B cell (primary cell): Measurements from ENCODE around the gene CPNE2. TPM values are rescaled to one million over a fixed set of nuclear protein-coding genes. Genes with fewer than 3 reads are reported as not detected.

Experiments used
- ATAC-seq: fragments of 200-7000 bp; cut with Tn5 transposase; one replicate; pipeline ENCODE4 v1.10.0; 2021; ENCODE audit warnings: low read depth, mild to moderate bottlenecking, moderate number of reproducible peaks, moderate library complexity
- CTCF ChIA-PET: fragments of 350-600 bp; sonication (Branson Sonifier 250); formaldehyde crosslinking; loops from one replicate; lab custom pipeline; 2021; ENCODE audit warnings: antibody characterized with exemption, inconsistent platforms; lab: Charles Lee
- POLR2A ChIA-PET: fragments of 350-600 bp; sonication (Branson Sonifier 250); formaldehyde crosslinking; loops from one replicate; lab custom pipeline; 2021; ENCODE audit warnings: antibody characterized with exemption; lab: Charles Lee
- DNase-seq: peaks from one replicate; pipeline ENCODE4 v3.0.0; 2013
- H2AFZ ChIP-seq: 2 replicates; pipeline ENCODE4 v1.6.1; 2012; ENCODE audit warnings: mild to moderate bottlenecking, low read depth, low read length; ENCODE audit not compliant: insufficient read depth, poor library complexity, severe bottlenecking
- H3K27ac ChIP-seq, 2 donors: 1 replicate in 1 of 2; 2 replicates in 1 of 2; pipeline ENCODE4 v1.5.1; 2012 to 2013; ENCODE audit warnings: low read length in 2 of 2, mild to moderate bottlenecking in 2 of 2, moderate library complexity in 1 of 2
- H3K27me3 ChIP-seq, 4 experiments: fragments of 200-600 bp in 1 of 4; sonication (generic) in 1 of 4; replicated peaks in 1 of 4; 1 replicate in 2 of 4; 2 replicates in 2 of 4; pipeline versions ENCODE4 v1.6.1 to v1.7.0; 2013 to 2016; ENCODE audit warnings: low read length in 3 of 4, mild to moderate bottlenecking in 2 of 4, mixed read lengths in 1 of 4, moderate library complexity in 1 of 4; ENCODE audit not compliant: insufficient read depth in 4 of 4, control insufficient read depth in 3 of 4; ENCODE audit errors: control extremely low read depth in 1 of 4
- H3K36me3 ChIP-seq, 2 experiments: replicated peaks in 1 of 2; 1 replicate in 1 of 2; 2 replicates in 1 of 2; pipeline versions ENCODE4 v1.6.1 to v1.7.1; 2013; ENCODE audit warnings: low read length in 1 of 2; ENCODE audit not compliant: insufficient read depth in 2 of 2, control insufficient read depth in 1 of 2; ENCODE audit errors: control extremely low read depth in 1 of 2, extremely low read depth in 1 of 2
- H3K4me1 ChIP-seq, 2 donors: fragments of 200-600 bp in 1 of 2; sonication (generic) in 1 of 2; 1 replicate in 1 of 2; 2 replicates in 1 of 2; pipeline versions ENCODE4 v1.5.1 to v1.6.1; 2013 to 2017; ENCODE audit warnings: low read length in 2 of 2; ENCODE audit not compliant: control insufficient read depth in 2 of 2, insufficient read depth in 2 of 2
- H3K4me2 ChIP-seq: replicated peaks from 2 replicates; pipeline ENCODE3; 2012; ENCODE audit warnings: mild to moderate bottlenecking, low read depth, low read length; ENCODE audit not compliant: poor library complexity, severe bottlenecking
- H3K4me3 ChIP-seq, 5 experiments: fragments of 200-600 bp in 1 of 5; sonication (generic) in 1 of 5; 1 replicate in 3 of 5; 2 replicates in 2 of 5; pipeline versions ENCODE4 v1.5.1 to v1.7.0; 2011 to 2016; ENCODE audit warnings: low read length in 4 of 5, mild to moderate bottlenecking in 4 of 5, low read depth in 2 of 5, control low read depth in 1 of 5, moderate library complexity in 1 of 5; ENCODE audit not compliant: insufficient read depth in 1 of 5; ENCODE audit errors: control extremely low read depth in 1 of 5, extremely low read depth in 1 of 5
- H3K79me2 ChIP-seq: fragments of 200-600 bp; sonication (generic); one replicate; pipeline ENCODE4 v1.6.0; 2016; ENCODE audit warnings: low read length; ENCODE audit not compliant: control insufficient read depth, insufficient read depth
- H3K9ac ChIP-seq: fragments of 200-600 bp; sonication (generic); 2 replicates; pipeline ENCODE4 v1.6.1; 2017; ENCODE audit warnings: mild to moderate bottlenecking, low read length, moderate library complexity
- H3K9me3 ChIP-seq, 3 donors: one replicate each; pipeline versions ENCODE4 v1.6.1 to v1.7.1; 2013; ENCODE audit warnings: low read length in 2 of 3; ENCODE audit not compliant: control insufficient read depth in 2 of 3, insufficient read depth in 1 of 3; ENCODE audit errors: control extremely low read depth in 1 of 3
- H4K20me1 ChIP-seq: 2 replicates; pipeline ENCODE4 v1.6.0; 2012; ENCODE audit warnings: mild to moderate bottlenecking, low read length; ENCODE audit not compliant: insufficient read depth, control insufficient read depth, poor library complexity, severe bottlenecking
- H3K27ac Mint-ChIP-seq: one replicate; pipeline ENCODE4 v1.8.0; 2021; ENCODE audit warnings: mixed read lengths
- H3K27me3 Mint-ChIP-seq: one replicate; pipeline ENCODE4 v1.8.0; 2021; ENCODE audit warnings: mixed read lengths
- H3K4me1 Mint-ChIP-seq: one replicate; pipeline ENCODE4 v1.8.0; 2021; ENCODE audit warnings: mixed read lengths
- H3K4me3 Mint-ChIP-seq: one replicate; pipeline ENCODE4 v1.8.0; 2021; ENCODE audit warnings: mixed read lengths
- H3K9me3 Mint-ChIP-seq: one replicate; pipeline ENCODE4 v1.8.0; 2022; ENCODE audit warnings: mixed read lengths; ENCODE audit not compliant: insufficient read depth
- EZH2 ChIP-seq: IDR thresholded peaks from 2 replicates; pipeline ENCODE4 v1.6.1; 2012; ENCODE audit warnings: borderline replicate concordance, low read depth, mild to moderate bottlenecking, moderate library complexity, low read length; ENCODE audit not compliant: insufficient read depth, poor library complexity, severe bottlenecking
- WGBS: methylation state at CpG from one replicate; pipeline ENCODE4 v1.1.5; 2013; ENCODE audit warnings: missing lambda C conversion rate; ENCODE audit not compliant: insufficient coverage; 5-methylcytosine and 5-hydroxymethylcytosine counted together
- intact Hi-C: fragments of 100-400 bp; cut with micrococcal nuclease; formaldehyde crosslinking; loops from one replicate; pipeline ENCODE4 v1.10.0; 2022
- polyA plus RNA-seq: library from polyadenylated mRNA; depleted of rRNA; stranded (reverse); fragments of >200 nt; gene quantifications from 2 replicates; pipeline ENCODE4 v1.2.3, GENCODE V29; 2012
- total RNA-seq, 2 donors: library from RNA; stranded (reverse); fragments of 120-200 nt in 1 of 2; gene quantifications; 1 replicate in 1 of 2; 2 replicates in 1 of 2; pipeline versions ENCODE4 v1.2.3 to v1.2.4, GENCODE V29; 2013 to 2022
- TF ChIP-seq, protein P1 (sequence below): fragments of 200-600 bp; IDR thresholded peaks from one replicate; pipeline ENCODE4 v1.8.0; 2022; ENCODE audit warnings: antibody characterized with exemption, mild to moderate bottlenecking

CPNE2 gene
- total and polyA plus RNA-seq, 2 donors (not counting 1 experiment from before 2014, with no cell fraction given), result 1.5 to 2.9 TPM

DNA sequence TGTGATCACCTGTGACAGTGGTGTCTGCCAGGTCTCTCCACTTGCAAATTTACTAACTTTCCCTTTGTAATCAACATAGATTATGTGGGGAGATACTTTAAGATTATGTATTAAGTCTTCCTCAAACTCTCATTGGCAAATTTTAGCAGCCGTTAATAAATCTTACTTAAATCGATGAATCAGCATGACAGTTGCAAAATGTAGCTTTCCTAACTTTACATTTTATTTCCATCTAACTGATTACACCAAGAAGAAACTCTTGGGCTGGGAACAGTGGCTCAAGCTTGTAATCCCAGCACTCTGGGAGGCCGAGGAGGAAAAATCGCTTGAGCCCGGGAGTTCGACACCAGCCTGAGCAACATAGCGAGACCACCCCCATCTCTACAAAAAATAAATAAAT lies 23.3 kb upstream of the CPNE2 start:
- no peak for TF ChIP-seq EZH2
- TF ChIP-seq, protein P1, sequence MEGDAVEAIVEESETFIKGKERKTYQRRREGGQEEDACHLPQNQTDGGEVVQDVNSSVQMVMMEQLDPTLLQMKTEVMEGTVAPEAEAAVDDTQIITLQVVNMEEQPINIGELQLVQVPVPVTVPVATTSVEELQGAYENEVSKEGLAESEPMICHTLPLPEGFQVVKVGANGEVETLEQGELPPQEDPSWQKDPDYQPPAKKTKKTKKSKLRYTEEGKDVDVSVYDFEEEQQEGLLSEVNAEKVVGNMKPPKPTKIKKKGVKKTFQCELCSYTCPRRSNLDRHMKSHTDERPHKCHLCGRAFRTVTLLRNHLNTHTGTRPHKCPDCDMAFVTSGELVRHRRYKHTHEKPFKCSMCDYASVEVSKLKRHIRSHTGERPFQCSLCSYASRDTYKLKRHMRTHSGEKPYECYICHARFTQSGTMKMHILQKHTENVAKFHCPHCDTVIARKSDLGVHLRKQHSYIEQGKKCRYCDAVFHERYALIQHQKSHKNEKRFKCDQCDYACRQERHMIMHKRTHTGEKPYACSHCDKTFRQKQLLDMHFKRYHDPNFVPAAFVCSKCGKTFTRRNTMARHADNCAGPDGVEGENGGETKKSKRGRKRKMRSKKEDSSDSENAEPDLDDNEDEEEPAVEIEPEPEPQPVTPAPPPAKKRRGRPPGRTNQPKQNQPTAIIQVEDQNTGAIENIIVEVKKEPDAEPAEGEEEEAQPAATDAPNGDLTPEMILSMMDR, result no peak
- no peak overlapping the region for H2AFZ ChIP-seq
- H3K36me3 ChIP-seq, result peaks cover 1 to 64% of the 10 kb centered on the region in 2 experiments
- Mint-ChIP-seq H3K27ac (no peak overlapping the region), H3K27me3 (no peaks in the 10 kb centered on the region), H3K4me3 (no peak overlapping the region), H3K4me1 (peaks cover 9% of the 10 kb centered on the region), H3K9me3 (no peaks in the 10 kb centered on the region)
- intact Hi-C loops, result no loop called here
- H4K20me1 ChIP-seq, result no peaks in the 10 kb centered on the region
- no peak overlapping the region for H3K4me2 ChIP-seq
- ChIA-PET CTCF (interaction anchor here (0.8 to 1.4 kb wide), 2 partner anchors 24 to 105 kb away, joined by 3 read pairs; no protein-coding TSS in a partner anchor), POLR2A (no interaction called here)
- no peaks in the 10 kb centered on the region for H3K27me3 ChIP-seq
- H3K79me2 ChIP-seq, result no peaks in the 10 kb centered on the region
- no peak overlapping the region for H3K4me3 ChIP-seq
- H3K27ac ChIP-seq, result no peak overlapping the region
- no CpG with 5 or more reads among the region's 7 CpGs for WGBS
- DNase-seq (no peak), ATAC-seq (no peak)
- no peak overlapping the region for H3K9ac ChIP-seq
- H3K9me3 ChIP-seq, result no peaks in the 10 kb centered on the region
- peaks cover 0 to 15% of the 10 kb centered on the region in 2 donors for H3K4me1 ChIP-seq

DNA sequence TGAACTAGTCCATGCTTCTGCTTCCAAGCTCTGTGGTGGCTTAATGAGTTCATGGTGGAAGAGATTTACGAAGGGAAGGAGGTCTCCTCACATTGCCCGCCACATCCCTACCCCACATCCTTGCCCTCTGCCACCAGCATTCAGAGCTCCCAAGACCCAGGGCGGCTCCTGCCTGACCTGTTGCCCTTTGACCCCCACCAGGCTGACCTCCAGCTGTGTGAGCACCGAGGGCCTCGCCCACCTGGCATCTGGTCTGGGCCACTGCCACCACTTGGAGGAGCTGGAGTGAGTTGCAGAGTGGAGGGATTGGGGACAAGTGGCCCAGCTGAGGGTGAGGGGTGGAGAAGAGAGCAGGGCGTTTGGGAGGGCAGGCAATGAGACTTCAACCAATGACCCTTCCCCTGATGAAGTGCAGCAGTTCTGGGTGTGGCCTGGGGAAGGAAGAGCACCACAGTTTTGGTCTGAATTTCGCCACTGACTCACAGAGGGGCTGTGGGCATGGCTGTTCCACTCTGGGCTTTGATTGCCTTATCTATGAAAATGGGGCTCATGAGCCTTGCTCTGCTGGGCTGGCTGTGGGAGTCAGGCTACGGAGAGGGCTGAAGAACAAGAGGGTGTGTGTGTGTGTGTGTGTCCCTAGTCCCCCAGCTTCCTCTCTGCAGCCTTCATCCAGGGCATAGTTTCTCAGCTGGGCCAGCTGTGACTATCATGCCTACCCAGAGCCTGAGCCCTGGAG lies 22.6 kb upstream of the CPNE2 start:
- H3K9ac ChIP-seq, result no peak overlapping the region
- DNase-seq (no peak), ATAC-seq (no peak)
- H4K20me1 ChIP-seq, result no peaks in the 10 kb centered on the region
- no peaks in the 10 kb centered on the region for H3K79me2 ChIP-seq
- no peaks in the 10 kb centered on the region for H3K27me3 ChIP-seq
- TF ChIP-seq EZH2, result no peak
- TF ChIP-seq, protein P1, result no peak
- 92% methylated on average over 5 of the region's 8 CpGs for WGBS
- intact Hi-C loops, result no loop called here
- no peak overlapping the region for H3K4me3 ChIP-seq
- H3K4me2 ChIP-seq, result no peak overlapping the region
- H3K27ac ChIP-seq, result no peak overlapping the region
- H3K9me3 ChIP-seq, result no peaks in the 10 kb centered on the region
- H2AFZ ChIP-seq, result no peak overlapping the region
- H3K4me3 Mint-ChIP-seq, result no peak overlapping the region
- H3K27me3 Mint-ChIP-seq, result no peaks in the 10 kb centered on the region
- peak overlapping the region; percentile 20 for H3K27ac Mint-ChIP-seq
- CTCF ChIA-PET, result interaction anchor here (0.8 to 1.4 kb wide), 3 partner anchors 14 to 106 kb away, joined by 3 to 4 read pairs (median 3); no protein-coding TSS in a partner anchor
- H3K36me3 ChIP-seq, result peaks cover 1 to 72% of the 10 kb centered on the region in 2 experiments
- peaks cover 9% of the 10 kb centered on the region for H3K4me1 Mint-ChIP-seq
- POLR2A ChIA-PET, result interaction anchor here (0.7 to 0.9 kb wide), 2 partner anchors 115 to 891 kb away, joined by 5 to 12 read pairs; no protein-coding TSS in a partner anchor
- no peaks in the 10 kb centered on the region for H3K9me3 Mint-ChIP-seq
- peaks cover 0 to 15% of the 10 kb centered on the region in 2 donors for H3K4me1 ChIP-seq
